ENCODE measurements around the gene ETS2.

- TF ChIP-seq MXI1 (conservative IDR thresholded peaks at IDR 0.05; ENCODE audit: poor library complexity, severe bottlenecking) (no peak), CTCF (IDR thresholded peaks at IDR 0.05; ENCODE audit: poor library complexity, severe bottlenecking) (no peak), POLR2AphosphoS5 (IDR thresholded peaks at IDR 0.05) (no peak), EZH2 (IDR thresholded peaks at IDR 0.05; ENCODE audit: borderline replicate concordance, insufficient read depth, low read length, poor library complexity, severe bottlenecking) (no peak), REST (IDR thresholded peaks at IDR 0.05; ENCODE audit: borderline replicate concordance) (no peak), EP300 (conservative IDR thresholded peaks at IDR 0.05; ENCODE audit: poor library complexity, severe bottlenecking) (no peak)
These were observed 35.7 kb downstream of the ETS2 start for GRCh38 chr21:38841472-38841871.

Data from neural cell (in vitro differentiated cells).